A549 (cell line): ENCODE results near the gene FGF2. TPM values are rescaled to one million over a fixed set of nuclear protein-coding genes. Genes with fewer than 3 reads are reported as not detected.

Experiments used
- BHLHE40 ChIP-seq: IDR thresholded peaks from 2 replicates; pipeline ENCODE4 v1.6.1; 2012; ENCODE audit warnings: low read depth, low read length, inconsistent platforms
- CBX2 ChIP-seq: fragments of 200-600 bp; sonication (generic); IDR thresholded peaks from 2 replicates; pipeline ENCODE4 v1.6.1; 2016; ENCODE audit warnings: low read depth, mild to moderate bottlenecking, borderline replicate concordance
- CHD2 ChIP-seq: fragments of 150-350 bp; IDR thresholded peaks from 2 replicates; pipeline ENCODE4 v1.6.1; 2014; ENCODE audit warnings: low read length; ENCODE audit not compliant: partially characterized antibody
- CHD4 ChIP-seq: fragments of 200-600 bp; sonication (generic); IDR thresholded peaks from 2 replicates; pipeline ENCODE4 v1.6.1; 2016; ENCODE audit warnings: antibody characterized with exemption, mild to moderate bottlenecking, borderline replicate concordance
- EHF ChIP-seq: fragments of 250-450 bp; sonication (Bioruptor Pico); IDR thresholded peaks from 2 replicates; pipeline ENCODE4 v1.5.0; 2020; ENCODE audit warnings: mild to moderate bottlenecking
- ESRRA ChIP-seq: fragments of 150-350 bp; IDR thresholded peaks from 2 replicates; pipeline ENCODE4 v1.6.1; 2014; ENCODE audit warnings: mild to moderate bottlenecking, low read length, borderline replicate concordance
- FOSB ChIP-seq: fragments of 250-450 bp; sonication (Bioruptor Pico); IDR thresholded peaks from 2 replicates; pipeline ENCODE4 v1.5.0; 2020; ENCODE audit warnings: mild to moderate bottlenecking, moderate library complexity
- HDAC2 ChIP-seq: fragments of 200-600 bp; sonication (generic); IDR thresholded peaks from 2 replicates; pipeline ENCODE4 v1.6.1; 2016
- HMGXB4 ChIP-seq: fragments of 250-450 bp; sonication (Bioruptor Pico); IDR thresholded peaks from 2 replicates; pipeline ENCODE4 v1.5.0; 2021; ENCODE audit warnings: mild to moderate bottlenecking, moderate library complexity, borderline replicate concordance
- HOXB5 ChIP-seq: fragments of 250-450 bp; sonication (Bioruptor Pico); IDR thresholded peaks from 2 replicates; pipeline ENCODE4 v1.5.0; 2020; ENCODE audit warnings: mild to moderate bottlenecking, moderate library complexity
- JUN ChIP-seq, 2 experiments: fragments of >200 bp; sonication (Bioruptor Twin); formaldehyde crosslinking; IDR thresholded peaks; 2 replicates in 1 of 2; 3 replicates in 1 of 2; pipeline ENCODE4 v1.6.1; 2016 to 2017
- MAX ChIP-seq: IDR thresholded peaks from 2 replicates; pipeline ENCODE4 v1.6.1; 2012
- MAZ ChIP-seq: fragments of 150-350 bp; IDR thresholded peaks from 2 replicates; pipeline ENCODE4 v1.6.1; 2014; ENCODE audit warnings: antibody characterized with exemption, low read depth, low read length, borderline replicate concordance
- NR3C1 ChIP-seq: fragments of >200 bp; sonication (Bioruptor Twin); formaldehyde crosslinking; IDR thresholded peaks from 3 replicates; pipeline ENCODE4 v1.6.1; 2017
- PBX3 ChIP-seq: IDR thresholded peaks from 2 replicates; pipeline ENCODE4 v1.6.1; 2012
- PHF8 ChIP-seq: fragments of 200-600 bp; sonication (generic); IDR thresholded peaks from 2 replicates; pipeline ENCODE4 v1.6.1; 2016; ENCODE audit warnings: low read depth, mild to moderate bottlenecking, antibody characterized with exemption, moderate library complexity, borderline replicate concordance
- POLR2A ChIP-seq: IDR thresholded peaks from 2 replicates; pipeline ENCODE4 v1.6.1; 2012; ENCODE audit warnings: mild to moderate bottlenecking, low read length
- POLR2AphosphoS2 ChIP-seq: conservative IDR thresholded peaks from 2 replicates; pipeline ENCODE4 v1.6.1; 2012; ENCODE audit warnings: low read length, improper control_type of control experiment, inconsistent platforms
- RCOR1 ChIP-seq: fragments of 150-350 bp; IDR thresholded peaks from 2 replicates; pipeline ENCODE4 v1.6.1; 2014; ENCODE audit warnings: antibody characterized with exemption, low read length, low read depth
- REST ChIP-seq: fragments of 200-600 bp; sonication (generic); IDR thresholded peaks from 2 replicates; pipeline ENCODE4 v1.6.1; 2016; ENCODE audit warnings: antibody characterized with exemption, mild to moderate bottlenecking, moderate library complexity
- RFX5 ChIP-seq: fragments of 450-650 bp; IDR thresholded peaks from 2 replicates; pipeline ENCODE4 v1.7.1; 2014; ENCODE audit warnings: antibody characterized with exemption, mild to moderate bottlenecking, moderate library complexity
- SMC3 ChIP-seq: fragments of >200 bp; sonication (Bioruptor Twin); formaldehyde crosslinking; IDR thresholded peaks from 3 replicates; pipeline ENCODE4 v1.6.1; 2018; ENCODE audit warnings: inconsistent platforms
- TFCP2L1 ChIP-seq: fragments of 250-450 bp; sonication (Bioruptor Pico); IDR thresholded peaks from 2 replicates; pipeline ENCODE4 v1.5.0; 2021; ENCODE audit warnings: mild to moderate bottlenecking
- TP53 ChIP-seq: fragments of 250-450 bp; sonication (Bioruptor Pico); IDR thresholded peaks from 2 replicates; pipeline ENCODE4 v1.5.0; 2021; ENCODE audit warnings: mild to moderate bottlenecking, moderate library complexity
- USF2 ChIP-seq: fragments of 450-650 bp; IDR thresholded peaks from 2 replicates; pipeline ENCODE4 v1.6.1; 2014; ENCODE audit warnings: antibody characterized with exemption
- polyA plus RNA-seq, 4 experiments: library from polyadenylated mRNA; depleted of rRNA in 3 of 4; stranded (reverse); fragments of >200 nt; fragmentation: RNase III in 1 of 4; extraction: RNeasy Plus Mini Kit Qiagen cat#74134 plus additional on column Dnase treatment in 1 of 4; gene quantifications; 2 replicates in 3 of 4; 3 replicates in 1 of 4; pipeline ENCODE4 v1.2.3, GENCODE V29; 2011 to 2017
- TF ChIP-seq, protein P1 (sequence below): IDR thresholded peaks from 2 replicates; pipeline ENCODE4 v1.6.1; 2012; ENCODE audit warnings: low read depth, borderline replicate concordance

Gene FGF2
- polyA plus RNA-seq, 2 of the 4 experiments (the other 2 are of a cell fraction): 35.1 to 45.2 TPM

- TF ChIP-seq USF2: no peak
- TF ChIP-seq FOSB (CRISPR knock-in tag): no peak
- TF ChIP-seq HDAC2: no peak
- TF ChIP-seq TFCP2L1 (CRISPR knock-in tag): no peak
- TF ChIP-seq PBX3: no peak
- TF ChIP-seq CBX2: no peak
- no peak for TF ChIP-seq BHLHE40
- TF ChIP-seq CHD2: no peak
- no peak for TF ChIP-seq CHD4
- TF ChIP-seq POLR2A: no peak
- TF ChIP-seq REST: no peak
- no peak for TF ChIP-seq MAZ
- TF ChIP-seq SMC3: no peak
- no peak for TF ChIP-seq ESRRA
- TF ChIP-seq NR3C1: no peak
- TF ChIP-seq HMGXB4: no peak
- 0 out of 5 replicates have a peak, but pooled peaks have one; percentile 19 to 26 for TF ChIP-seq JUN (IDR thresholded peaks at IDR 0.05)
- no peak for TF ChIP-seq POLR2AphosphoS2
- TF ChIP-seq EHF (CRISPR knock-in tag): no peak
- no peak for TF ChIP-seq RFX5
- no peak for TF ChIP-seq PHF8
- TF ChIP-seq HOXB5 (CRISPR knock-in tag): no peak
- TF ChIP-seq, protein P1, sequence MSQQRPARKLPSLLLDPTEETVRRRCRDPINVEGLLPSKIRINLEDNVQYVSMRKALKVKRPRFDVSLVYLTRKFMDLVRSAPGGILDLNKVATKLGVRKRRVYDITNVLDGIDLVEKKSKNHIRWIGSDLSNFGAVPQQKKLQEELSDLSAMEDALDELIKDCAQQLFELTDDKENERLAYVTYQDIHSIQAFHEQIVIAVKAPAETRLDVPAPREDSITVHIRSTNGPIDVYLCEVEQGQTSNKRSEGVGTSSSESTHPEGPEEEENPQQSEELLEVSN: no peak
- TF ChIP-seq RCOR1: no peak
- no peak; the same call in 1 of the 2 replicates for TF ChIP-seq MAX
- no peak for TF ChIP-seq TP53 (CRISPR knock-in tag)
Observed at GRCh38 chr4:122873821-122874593, 47.4 kb downstream of the FGF2 start (continued).
